GM21737 (cell line): ENCODE measurements around the gene LYST.
"Not testable (repeated sequence)": the region's sequence is repeated elsewhere in the genome, so short reads cannot be mapped to it uniquely, and the experiment has no call there.

Source experiments
- ATAC-seq: cut with Tn5 transposase; IDR thresholded peaks from one replicate; pipeline ENCODE4 v1.9.1; 2021; ENCODE audit warnings: mild to moderate bottlenecking, moderate library complexity; ENCODE audit not compliant: unreplicated experiment

The LYST gene

GRCh38 chr1:235766794-235767285 is 99.9 kb downstream of the LYST start:
- no peak for ATAC-seq

GRCh38 chr1:235763962-235764361 is 102.7 kb downstream of the LYST start:
- no peak for ATAC-seq

- no peak for ATAC-seq
Observed at GRCh38 chr1:235759336-235759735, 107.4 kb downstream of the LYST start.

GRCh38 chr1:235758931-235759330 is 107.8 kb downstream of the LYST start:
- no peak for ATAC-seq

GRCh38 chr1:235757587-235758096 is 109.1 kb downstream of the LYST start:
- ATAC-seq = no peak

- not testable (repeated sequence) for ATAC-seq
Observed at GRCh38 chr1:235754186-235754585, 112.5 kb downstream of the LYST start.

GRCh38 chr1:235749755-235750300 is 116.9 kb downstream of the LYST start:
- ATAC-seq = no peak

- ATAC-seq = no peak
Observed at GRCh38 chr1:235748747-235749146, 118.0 kb downstream of the LYST start.

- no peak for ATAC-seq
Observed at GRCh38 chr1:235746245-235746644, 120.5 kb downstream of the LYST start.

GRCh38 chr1:235745503-235746136 is 121.1 kb downstream of the LYST start:
- ATAC-seq = no peak

- ATAC-seq = no peak
Observed at GRCh38 chr1:235742914-235743599, 123.6 kb downstream of the LYST start.

- ATAC-seq = no peak
Observed at GRCh38 chr1:235741294-235741693, 125.4 kb downstream of the LYST start.

GRCh38 chr1:235739631-235740030 is 127.1 kb downstream of the LYST start:
- no peak for ATAC-seq

- ATAC-seq = no peak
Observed at GRCh38 chr1:235739124-235739523, 127.6 kb downstream of the LYST start.

- no peak for ATAC-seq
Observed at GRCh38 chr1:235737751-235738150, 129.0 kb downstream of the LYST start.

GRCh38 chr1:235736263-235736662 is 130.4 kb downstream of the LYST start:
- no peak for ATAC-seq

GRCh38 chr1:235735621-235736020 is 131.1 kb downstream of the LYST start:
- ATAC-seq = no peak

- no peak for ATAC-seq
Observed at GRCh38 chr1:235734335-235734734, 132.4 kb downstream of the LYST start.

- ATAC-seq = no peak
Observed at GRCh38 chr1:235730007-235730406, 136.7 kb downstream of the LYST start.

GRCh38 chr1:235726557-235726956 is 140.1 kb downstream of the LYST start:
- no peak for ATAC-seq

- no peak for ATAC-seq
Observed at GRCh38 chr1:235725434-235725833, 141.3 kb downstream of the LYST start.

- no peak for ATAC-seq
Observed at GRCh38 chr1:235724730-235725129, 142.0 kb downstream of the LYST start.
